Chondrocyte (in vitro differentiated cells): Measurements from ENCODE around the gene NBAS. TPM values are rescaled to one million over a fixed set of nuclear protein-coding genes. Genes with fewer than 3 reads are reported as not detected.

Experiments
- DNase-seq: peaks from one replicate; pipeline ENCODE4 v3.0.0; 2021; ENCODE audit warnings: mixed read lengths, low spot score
- H3K27ac Mint-ChIP-seq: one replicate; pipeline ENCODE4 v1.8.0; 2021; ENCODE audit warnings: mild to moderate bottlenecking, moderate library complexity, mixed read lengths; ENCODE audit not compliant: unreplicated experiment
- H3K27me3 Mint-ChIP-seq: 2 replicates; pipeline ENCODE4 v1.8.0; 2021; ENCODE audit warnings: low read depth, mixed read lengths
- H3K36me3 Mint-ChIP-seq: 2 replicates; pipeline ENCODE4 v1.8.0; 2021; ENCODE audit warnings: low read depth, mixed read lengths
- H3K4me1 Mint-ChIP-seq: 2 replicates; pipeline ENCODE4 v1.8.0; 2021; ENCODE audit warnings: low read depth, mild to moderate bottlenecking, mixed read lengths
- H3K4me3 Mint-ChIP-seq: one replicate; pipeline ENCODE4 v1.8.0; 2021; ENCODE audit warnings: mild to moderate bottlenecking, moderate library complexity, mixed read lengths; ENCODE audit not compliant: unreplicated experiment
- H3K9me3 Mint-ChIP-seq: 2 replicates; pipeline ENCODE4 v1.8.0; 2021; ENCODE audit warnings: low read depth, mixed read lengths
- CTCF ChIP-seq: fragments of 200-600 bp; sonication (generic); IDR thresholded peaks from 2 replicates; pipeline ENCODE4 v1.5.0; 2021; ENCODE audit warnings: antibody characterized with exemption, mild to moderate bottlenecking, moderate library complexity
- total RNA-seq: library from RNA; stranded (reverse); gene quantifications from 3 replicates; pipeline ENCODE4 v1.2.1, GENCODE V29; 2021

The NBAS gene
- total RNA-seq, 1 donor from 2014 or later, result 47.6 TPM

- no peak for TF ChIP-seq CTCF
- Mint-ChIP-seq H3K27me3 (no peaks in the 10 kb centered on the region), H3K4me1 (no peaks in the 10 kb centered on the region), H3K4me3 (no peak overlapping the region), H3K9me3 (no peaks in the 10 kb centered on the region), H3K36me3 (peaks cover 9% of the 10 kb centered on the region), H3K27ac (no peak overlapping the region)
- no peak for DNase-seq
Observed at GRCh38 chr2:15426606-15427005, 134.5 kb downstream of the NBAS start.

- Mint-ChIP-seq H3K4me3 (no peak overlapping the region), H3K4me1 (no peaks in the 10 kb centered on the region), H3K27me3 (no peaks in the 10 kb centered on the region), H3K27ac (no peak overlapping the region), H3K9me3 (no peaks in the 10 kb centered on the region), H3K36me3 (peaks cover 9% of the 10 kb centered on the region)
- no peak for DNase-seq
- no peak for TF ChIP-seq CTCF
Observed at GRCh38 chr2:15425712-15426111, 135.4 kb downstream of the NBAS start.

- Mint-ChIP-seq H3K27ac (no peak overlapping the region), H3K27me3 (no peaks in the 10 kb centered on the region)
Observed at GRCh38 chr2:15421753-15422152, 139.4 kb downstream of the NBAS start.

GRCh38 chr2:15415748-15416147, 145.4 kb downstream of the NBAS start:
- TF ChIP-seq CTCF, result no peak
- peaks cover 21% of the 10 kb centered on the region for H3K36me3 Mint-ChIP-seq
- no peak overlapping the region for H3K4me3 Mint-ChIP-seq
- H3K4me1 Mint-ChIP-seq, result no peaks in the 10 kb centered on the region
- no peak overlapping the region for H3K27ac Mint-ChIP-seq
- no peaks in the 10 kb centered on the region for H3K27me3 Mint-ChIP-seq
- no peak for DNase-seq
- no peaks in the 10 kb centered on the region for H3K9me3 Mint-ChIP-seq

More at GRCh38 chr2:15421753-15422152, 139.4 kb downstream of the NBAS start:
- no peak overlapping the region for H3K4me3 Mint-ChIP-seq
- no peak for TF ChIP-seq CTCF
- no peak for DNase-seq
- H3K4me1 Mint-ChIP-seq, result no peaks in the 10 kb centered on the region
- peaks cover 11% of the 10 kb centered on the region for H3K36me3 Mint-ChIP-seq
- H3K9me3 Mint-ChIP-seq, result no peaks in the 10 kb centered on the region

- Mint-ChIP-seq H3K36me3 (peaks cover 27% of the 10 kb centered on the region), H3K4me1 (no peaks in the 10 kb centered on the region), H3K27ac (no peak overlapping the region), H3K4me3 (no peak overlapping the region), H3K27me3 (no peaks in the 10 kb centered on the region), H3K9me3 (no peaks in the 10 kb centered on the region)
- DNase-seq, result no peak
- no peak for TF ChIP-seq CTCF
Observed at GRCh38 chr2:15412779-15413178, 148.4 kb downstream of the NBAS start.
